Right lobe of liver (tissue), 6 donors: ENCODE measurements around the gene RPUSD1. TPM values are rescaled to one million over a fixed set of nuclear protein-coding genes. Genes with fewer than 3 reads are reported as not detected.
"Not testable (repeated sequence)": the region's sequence is repeated elsewhere in the genome, so short reads cannot be mapped to it uniquely, and the experiment has no call there.

Experiments used
- ATAC-seq, 4 donors: fragments of 200-7000 bp; cut with Tn5 transposase; one replicate each; pipeline ENCODE4 v1.9.1; 2020; ENCODE audit warnings: mild to moderate bottlenecking in 4 of 4, moderate library complexity in 4 of 4
- DNase-seq, 3 donors: peaks; one replicate each; pipeline ENCODE4 v3.0.0-alpha.2; 2020
- H3K27ac ChIP-seq, 3 donors: fragments of 200-600 bp; one replicate each; pipeline ENCODE4 v1.8.0; 2022
- H3K27me3 ChIP-seq, 2 donors: fragments of 200-600 bp; one replicate each; pipeline ENCODE4 v1.8.0; 2022
- H3K36me3 ChIP-seq, 4 donors: fragments of 200-600 bp; sonication (generic) in 1 of 4; one replicate each; pipeline versions ENCODE4 v1.5.1 to v1.8.0; 2017 to 2022; ENCODE audit warnings: control low read depth in 1 of 4
- H3K4me1 ChIP-seq, 4 donors: fragments of 200-600 bp; sonication (generic) in 1 of 4; one replicate each; pipeline versions ENCODE4 v1.5.1 to v1.8.0; 2017 to 2022; ENCODE audit warnings: control low read depth in 1 of 4
- H3K4me3 ChIP-seq, 3 donors: fragments of 200-600 bp; one replicate each; pipeline ENCODE4 v1.8.0; 2022
- H3K9me3 ChIP-seq, 4 donors: fragments of 200-600 bp; sonication (generic) in 1 of 4; one replicate each; pipeline versions ENCODE4 v1.5.1 to v1.8.0; 2017 to 2022; ENCODE audit warnings: control low read depth in 1 of 4
- CTCF ChIP-seq, 4 donors: fragments of 200-600 bp in 3 of 4; fragments of 450-650 bp in 1 of 4; IDR thresholded peaks; one replicate each; pipeline versions ENCODE4 v1.5.1 to v1.8.0; 2016 to 2022; ENCODE audit warnings: antibody characterized with exemption in 4 of 4, mild to moderate bottlenecking in 2 of 4
- POLR2A ChIP-seq: fragments of 450-650 bp; IDR thresholded peaks from one replicate; pipeline ENCODE4 v1.6.1; 2017; ENCODE audit warnings: antibody characterized with exemption, mild to moderate bottlenecking
- WGBS: methylation state at CpG from one replicate; pipeline ENCODE4 v1.1.6; 2018; ENCODE audit warnings: low coverage, low lambda C conversion rate; ENCODE audit not compliant: insufficient coverage; ENCODE audit errors: missing lambda C conversion rate; 5-methylcytosine and 5-hydroxymethylcytosine counted together
- intact Hi-C, 2 donors: fragments of 100-400 bp; cut with DNase I; formaldehyde crosslinking; loops; one replicate each; pipeline versions ENCODE4 v1.11.2 to v1.14.1; 2022
- total RNA-seq, 6 experiments: library from RNA; depleted of rRNA in 2 of 6; stranded (reverse); fragments of >200 nt in 2 of 6; fragmentation: NEBNext Ultra II Directional in 3 of 6; extraction: Animal tissue kit (Norgen Biotek cat#: 25700) in 3 of 6; gene quantifications; one replicate each; pipeline versions ENCODE4 v1.1.0 to v1.2.4, GENCODE V29; 2016 to 2023
- donor health status: DM: no; HTN: yes; CAD: no.
- donor health status: DM: no; HTN: no; CAD: no.
- donor health status: DM: no; HTN: no; CAD: no.
- donor health status: DM: no; HTN: yes; CAD: no.
- donor health status: DM: no; HTN: yes; CAD: no.

Gene RPUSD1
- total RNA-seq, 6 experiments from 2014 or later = 5.1 to 16.2 (median 6.6) TPM

GRCh38 chr16:746637-747036, 41.5 kb downstream of the RPUSD1 start:
- WGBS = no CpG with 5 or more reads among the region's 13 CpGs
- H3K36me3 ChIP-seq = no peaks in the 10 kb centered on the region

GRCh38 chr16:745739-746138, 42.4 kb downstream of the RPUSD1 start:
- H3K4me3 ChIP-seq = no peak overlapping the region
- DNase-seq = no peak
- H3K9me3 ChIP-seq = no peaks in the 10 kb centered on the region
- WGBS = 4% methylated on average over 8 of the region's 14 CpGs
- TF ChIP-seq POLR2A (no peak), CTCF (IDR thresholded peaks at IDR 0.05) (peak in 3 of 4 donors; percentile 14 to 24 (median 22))
- no peaks in the 10 kb centered on the region for H3K36me3 ChIP-seq
- H3K4me1 ChIP-seq = no peaks in the 10 kb centered on the region
- ATAC-seq = peak in 2 of 4 donors; percentile 16 to 32
- no peaks in the 10 kb centered on the region for H3K27me3 ChIP-seq
- no peak overlapping the region for H3K27ac ChIP-seq
- intact Hi-C loops = no loop called here

More at GRCh38 chr16:746637-747036, 41.5 kb downstream of the RPUSD1 start:
- intact Hi-C loops = no loop called here
- no peaks in the 10 kb centered on the region for H3K9me3 ChIP-seq
- no peak for TF ChIP-seq CTCF (IDR thresholded peaks at IDR 0.05)
- TF ChIP-seq POLR2A = no peak
- no peaks in the 10 kb centered on the region for H3K27me3 ChIP-seq
- H3K27ac ChIP-seq = no peak overlapping the region
- ATAC-seq = no peak
- H3K4me1 ChIP-seq = no peaks in the 10 kb centered on the region
- DNase-seq = no peak
- no peak overlapping the region for H3K4me3 ChIP-seq

- H3K27me3 ChIP-seq = no peaks in the 10 kb centered on the region
- no peaks in the 10 kb centered on the region for H3K9me3 ChIP-seq
- no peak for DNase-seq
- ATAC-seq = no peak
- no peak overlapping the region for H3K4me3 ChIP-seq
- H3K27ac ChIP-seq = no peak overlapping the region
- peaks cover 0 to 12% (median 5%) of the 10 kb centered on the region in 4 donors for H3K4me1 ChIP-seq
- intact Hi-C loops = no loop called here
- H3K36me3 ChIP-seq = no peaks in the 10 kb centered on the region
- WGBS = 70% methylated on average over 7 of the region's 21 CpGs
- TF ChIP-seq CTCF (IDR thresholded peaks at IDR 0.05) (no peak), POLR2A (no peak)
These were observed 44.2 kb downstream of the RPUSD1 start for GRCh38 chr16:743794-744500.

GRCh38 chr16:742894-743293, 45.3 kb downstream of the RPUSD1 start:
- H3K27ac ChIP-seq, H3K4me3 ChIP-seq, intact Hi-C loops, H3K27me3 ChIP-seq, DNase-seq, H3K36me3 ChIP-seq, ATAC-seq, H3K9me3 ChIP-seq: not testable (repeated sequence)
- peaks cover 0 to 12% (median 5%) of the 10 kb centered on the region in 4 donors for H3K4me1 ChIP-seq
- 56% methylated on average over 10 of the region's 14 CpGs for WGBS

GRCh38 chr16:741986-742629, 46.1 kb downstream of the RPUSD1 start:
- H3K9me3 ChIP-seq = no peaks in the 10 kb centered on the region
- peaks cover 0 to 12% (median 5%) of the 10 kb centered on the region in 4 donors for H3K4me1 ChIP-seq
- H3K4me3 ChIP-seq = no peak overlapping the region
- TF ChIP-seq POLR2A = no peak
- TF ChIP-seq CTCF (IDR thresholded peaks at IDR 0.05) = no peak
- DNase-seq (no peak), ATAC-seq (no peak)
- intact Hi-C loops = no loop called here
- no peak overlapping the region for H3K27ac ChIP-seq
- peaks cover 0 to 4% (median 2%) of the 10 kb centered on the region in 4 donors for H3K36me3 ChIP-seq
- 88% methylated on average over 8 of the region's 15 CpGs for WGBS
- no peaks in the 10 kb centered on the region for H3K27me3 ChIP-seq
